Esophagus squamous epithelium (tissue), 4 donors: ENCODE data around the gene ADGRB3.

Experiments
- CTCF ChIP-seq, 6 experiments: fragments of 450-650 bp in 4 of 6; fragments of 200-600 bp in 2 of 6; sonication (generic) in 2 of 6; IDR thresholded peaks; one replicate each; pipeline ENCODE4 v1.5.1; 2016 to 2019; ENCODE audit warnings: antibody characterized with exemption in 6 of 6, mild to moderate bottlenecking in 4 of 6, moderate library complexity in 4 of 6
- POLR2A ChIP-seq, 4 donors: fragments of 450-650 bp; IDR thresholded peaks; one replicate each; pipeline ENCODE4 v1.6.1; 2017; ENCODE audit warnings: antibody characterized with exemption in 4 of 4, mild to moderate bottlenecking in 4 of 4, moderate library complexity in 3 of 4

GRCh38 chr6:68958327-68958726, 323.2 kb downstream of the ADGRB3 start:
- TF ChIP-seq CTCF (IDR thresholded peaks at IDR 0.05) = no peak
- no peak for TF ChIP-seq POLR2A (IDR thresholded peaks at IDR 0.05)
